ENCODE data around the gene GREM1.

GREM1 gene

GRCh38 chr15:32717426-32718226 is at the start of gene GREM1:
TSS of gene GREM1 (plus strand) at chr15:32718004. CDS start at chr15:32730691, 12,687 bp downstream.
- DNase-seq: no peak

GRCh38 chr15:32668942-32669341 is 48.9 kb upstream of the GREM1 start:
- DNase-seq: no peak

- DNase-seq: no peak
These were observed 47.8 kb upstream of the GREM1 start for GRCh38 chr15:32669896-32670611.

- no peak for DNase-seq
These were observed 47.2 kb upstream of the GREM1 start for GRCh38 chr15:32670623-32671022.

GRCh38 chr15:32671339-32672325 is 46.2 kb upstream of the GREM1 start:
- no peak for DNase-seq

GRCh38 chr15:32674681-32675080 is 43.1 kb upstream of the GREM1 start:
- DNase-seq: no peak

GRCh38 chr15:32675466-32675865 is 42.3 kb upstream of the GREM1 start:
- no peak for DNase-seq

GRCh38 chr15:32676169-32676568 is 41.6 kb upstream of the GREM1 start:
- DNase-seq: no peak

- no peak for DNase-seq
These were observed 40.5 kb upstream of the GREM1 start for GRCh38 chr15:32677238-32677750.

GRCh38 chr15:32679298-32679690 is 38.5 kb upstream of the GREM1 start:
- no peak for DNase-seq

- no peak for DNase-seq
These were observed 35.2 kb upstream of the GREM1 start for GRCh38 chr15:32682569-32682968.

- DNase-seq: no peak
These were observed 34.7 kb upstream of the GREM1 start for GRCh38 chr15:32682977-32683630.

GRCh38 chr15:32683906-32684584 is 33.8 kb upstream of the GREM1 start:
- no peak for DNase-seq

GRCh38 chr15:32685576-32685975 is 32.2 kb upstream of the GREM1 start:
- DNase-seq: no peak

GRCh38 chr15:32687556-32687955 is 30.2 kb upstream of the GREM1 start:
- no peak for DNase-seq

- DNase-seq: no peak
These were observed 29.6 kb upstream of the GREM1 start for GRCh38 chr15:32688151-32688639.

- DNase-seq: no peak
These were observed 26.7 kb upstream of the GREM1 start for GRCh38 chr15:32690941-32691688.

GRCh38 chr15:32691689-32692038 is 26.1 kb upstream of the GREM1 start:
- DNase-seq: no peak

GRCh38 chr15:32692286-32692685 is 25.5 kb upstream of the GREM1 start:
- no peak for DNase-seq

- no peak for DNase-seq
These were observed 23.4 kb upstream of the GREM1 start for GRCh38 chr15:32694222-32694983.
